Panc1 (cell line): Measurements from ENCODE around the gene FILIP1. TPM values are rescaled to one million over a fixed set of nuclear protein-coding genes. Genes with fewer than 3 reads are reported as not detected.

Experiments
- ATAC-seq: fragments of 200-7000 bp; cut with Tn5 transposase; 2 replicates; pipeline ENCODE4 v1.9.1; 2020; ENCODE audit warnings: mild to moderate bottlenecking, moderate library complexity
- BruUV-seq: library from RNA; stranded (reverse); fragments of 400-500 nt; replicated peaks from 2 replicates; lab custom pipeline; 2021; lab: Mats Ljungman, UMichigan
- CTCF ChIA-PET: fragments of 300-600 bp; sonication (Branson Sonifier 250); formaldehyde crosslinking; loops from one replicate; lab custom pipeline; 2022; ENCODE audit warnings: antibody characterized with exemption; lab: Charles Lee
- POLR2A ChIA-PET: fragments of 300-600 bp; sonication (Branson Sonifier 250); formaldehyde crosslinking; loops from one replicate; lab custom pipeline; 2022; ENCODE audit warnings: antibody characterized with exemption; lab: Charles Lee
- DNase-seq: peaks from one replicate; pipeline ENCODE4 v3.0.0-alpha.2; 2010; ENCODE audit warnings: low read depth, low spot score
- H3K27ac ChIP-seq: 2 replicates; pipeline ENCODE4 v1.5.1; 2011; ENCODE audit warnings: mild to moderate bottlenecking, low read length, inconsistent platforms
- H3K27me3 ChIP-seq: fragments of 200-500 bp; sonication (Bioruptor generic); 2 replicates; pipeline ENCODE4 v1.6.0; 2014; ENCODE audit warnings: low read length, inconsistent platforms; ENCODE audit not compliant: control insufficient read depth, insufficient read depth
- H3K36me3 ChIP-seq: fragments of 200-500 bp; sonication (Bioruptor generic); 2 replicates; pipeline ENCODE4 v1.5.1; 2014; ENCODE audit warnings: inconsistent platforms, mild to moderate bottlenecking, low read length, moderate library complexity; ENCODE audit not compliant: control insufficient read depth, insufficient read depth
- H3K4me1 ChIP-seq: 2 replicates; pipeline ENCODE4 v1.5.1; 2011; ENCODE audit warnings: inconsistent platforms, mild to moderate bottlenecking, low read length, moderate library complexity; ENCODE audit not compliant: control insufficient read depth, insufficient read depth
- H3K4me3 ChIP-seq, 2 experiments: 2 replicates each; pipeline ENCODE4 v1.5.1; 2011 to 2012; ENCODE audit warnings: low read depth in 2 of 2, low read length in 2 of 2, mild to moderate bottlenecking in 2 of 2, inconsistent platforms in 1 of 2, moderate library complexity in 1 of 2
- H3K9me3 ChIP-seq: fragments of 200-500 bp; sonication (Bioruptor generic); 2 replicates; pipeline ENCODE4 v1.5.1; 2014; ENCODE audit warnings: low read depth, mild to moderate bottlenecking, inconsistent platforms, low read length, moderate library complexity; ENCODE audit not compliant: control insufficient read depth, insufficient read depth
- POLR2AphosphoS5 ChIP-seq: IDR thresholded peaks from 2 replicates; pipeline ENCODE4 v1.6.1; 2012; ENCODE audit warnings: mild to moderate bottlenecking, low read depth, low read length, moderate library complexity
- REST ChIP-seq, 2 experiments: IDR thresholded peaks; 2 replicates each; pipeline ENCODE4 v1.6.1; 2011 to 2012; ENCODE audit warnings: low read depth in 2 of 2, control low read depth in 1 of 2, low read length in 1 of 2, mild to moderate bottlenecking in 1 of 2, moderate library complexity in 1 of 2; ENCODE audit not compliant: insufficient read depth in 1 of 2
- SIN3A ChIP-seq: IDR thresholded peaks from 2 replicates; pipeline ENCODE4 v1.6.1; 2012; ENCODE audit warnings: low read depth, mild to moderate bottlenecking, low read length, moderate library complexity, borderline replicate concordance; ENCODE audit not compliant: insufficient read depth
- TCF7L2 ChIP-seq: IDR thresholded peaks from 2 replicates; pipeline ENCODE4 v1.6.1; 2011; ENCODE audit warnings: mild to moderate bottlenecking, low read depth, low read length, inconsistent platforms
- in situ Hi-C: cut with HindIII; loops from 2 replicates; pipeline ENCODE4 v1.10.0; 2016; ENCODE audit warnings: low sequenced_read_pairs, low pct_unique_long_range_greater_than_20kb
- intact Hi-C: fragments of 100-400 bp; cut with micrococcal nuclease; formaldehyde crosslinking; loops from one replicate; pipeline ENCODE4 v1.10.0; 2022; ENCODE audit not compliant: unreplicated experiment
- total RNA-seq: library from RNA; stranded (reverse); gene quantifications from one replicate; pipeline ENCODE4 v1.2.1, GENCODE V29; 2021; ENCODE audit not compliant: unreplicated experiment
- TF ChIP-seq, protein P1 (sequence below): fragments of 450-650 bp; IDR thresholded peaks from 2 replicates; pipeline ENCODE4 v1.5.1; 2017; ENCODE audit warnings: mild to moderate bottlenecking

Gene FILIP1
- total RNA-seq, 1 experiment from 2014 or later = 0.26 TPM

- TF ChIP-seq SIN3A (no peak), TCF7L2 (no peak), REST (IDR thresholded peaks at IDR 0.05; ENCODE audit: insufficient read depth in 1 of 2, low read depth in 2 of 2, low read length in 1 of 2) (no peak), POLR2AphosphoS5 (no peak)
- TF ChIP-seq, protein P1, sequence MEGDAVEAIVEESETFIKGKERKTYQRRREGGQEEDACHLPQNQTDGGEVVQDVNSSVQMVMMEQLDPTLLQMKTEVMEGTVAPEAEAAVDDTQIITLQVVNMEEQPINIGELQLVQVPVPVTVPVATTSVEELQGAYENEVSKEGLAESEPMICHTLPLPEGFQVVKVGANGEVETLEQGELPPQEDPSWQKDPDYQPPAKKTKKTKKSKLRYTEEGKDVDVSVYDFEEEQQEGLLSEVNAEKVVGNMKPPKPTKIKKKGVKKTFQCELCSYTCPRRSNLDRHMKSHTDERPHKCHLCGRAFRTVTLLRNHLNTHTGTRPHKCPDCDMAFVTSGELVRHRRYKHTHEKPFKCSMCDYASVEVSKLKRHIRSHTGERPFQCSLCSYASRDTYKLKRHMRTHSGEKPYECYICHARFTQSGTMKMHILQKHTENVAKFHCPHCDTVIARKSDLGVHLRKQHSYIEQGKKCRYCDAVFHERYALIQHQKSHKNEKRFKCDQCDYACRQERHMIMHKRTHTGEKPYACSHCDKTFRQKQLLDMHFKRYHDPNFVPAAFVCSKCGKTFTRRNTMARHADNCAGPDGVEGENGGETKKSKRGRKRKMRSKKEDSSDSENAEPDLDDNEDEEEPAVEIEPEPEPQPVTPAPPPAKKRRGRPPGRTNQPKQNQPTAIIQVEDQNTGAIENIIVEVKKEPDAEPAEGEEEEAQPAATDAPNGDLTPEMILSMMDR = no peak
- ChIA-PET CTCF (interaction anchor here (0.7 kb wide), 1 partner anchor 13 kb away, joined by 8 read pairs; no protein-coding TSS in a partner anchor), POLR2A (no interaction called here)
- H3K27me3 ChIP-seq = peaks cover 3% of the 10 kb centered on the region; the same call in 1 of the 2 replicates
- BruUV-seq = no TSS peak
- H3K4me3 ChIP-seq = no peak overlapping the region
- no peaks in the 10 kb centered on the region for H3K9me3 ChIP-seq
- no peak for ATAC-seq
- no peak overlapping the region for H3K27ac ChIP-seq
- DNase-seq = no peak
- in situ Hi-C loops (no loop called here), intact Hi-C loops (no loop called here)
- no peaks in the 10 kb centered on the region for H3K36me3 ChIP-seq
- H3K4me1 ChIP-seq = no peaks in the 10 kb centered on the region
Measured at GRCh38 chr6:75397171-75397570, 96.4 kb downstream of the FILIP1 start.

GRCh38 chr6:75396005-75396800 is 97.4 kb downstream of the FILIP1 start:
- in situ Hi-C loops (no loop called here), intact Hi-C loops (no loop called here)
- DNase-seq = no peak
- ChIA-PET POLR2A (no interaction called here), CTCF (no interaction called here)
- no TSS peak for BruUV-seq
- no peak for ATAC-seq
- H3K4me1 ChIP-seq = no peaks in the 10 kb centered on the region
- peaks cover 3% of the 10 kb centered on the region; the same call in 1 of the 2 replicates for H3K27me3 ChIP-seq
- no peaks in the 10 kb centered on the region for H3K9me3 ChIP-seq
- TF ChIP-seq TCF7L2 (no peak), POLR2AphosphoS5 (no peak), REST (IDR thresholded peaks at IDR 0.05; ENCODE audit: insufficient read depth in 1 of 2, low read depth in 2 of 2, low read length in 1 of 2) (no peak), SIN3A (no peak)
- TF ChIP-seq, protein P1 = no peak
- no peak overlapping the region for H3K4me3 ChIP-seq
- H3K27ac ChIP-seq = no peak overlapping the region
- H3K36me3 ChIP-seq = no peaks in the 10 kb centered on the region
